ENCODE measurements around the gene ADCY10.

The ADCY10 gene

DNA sequence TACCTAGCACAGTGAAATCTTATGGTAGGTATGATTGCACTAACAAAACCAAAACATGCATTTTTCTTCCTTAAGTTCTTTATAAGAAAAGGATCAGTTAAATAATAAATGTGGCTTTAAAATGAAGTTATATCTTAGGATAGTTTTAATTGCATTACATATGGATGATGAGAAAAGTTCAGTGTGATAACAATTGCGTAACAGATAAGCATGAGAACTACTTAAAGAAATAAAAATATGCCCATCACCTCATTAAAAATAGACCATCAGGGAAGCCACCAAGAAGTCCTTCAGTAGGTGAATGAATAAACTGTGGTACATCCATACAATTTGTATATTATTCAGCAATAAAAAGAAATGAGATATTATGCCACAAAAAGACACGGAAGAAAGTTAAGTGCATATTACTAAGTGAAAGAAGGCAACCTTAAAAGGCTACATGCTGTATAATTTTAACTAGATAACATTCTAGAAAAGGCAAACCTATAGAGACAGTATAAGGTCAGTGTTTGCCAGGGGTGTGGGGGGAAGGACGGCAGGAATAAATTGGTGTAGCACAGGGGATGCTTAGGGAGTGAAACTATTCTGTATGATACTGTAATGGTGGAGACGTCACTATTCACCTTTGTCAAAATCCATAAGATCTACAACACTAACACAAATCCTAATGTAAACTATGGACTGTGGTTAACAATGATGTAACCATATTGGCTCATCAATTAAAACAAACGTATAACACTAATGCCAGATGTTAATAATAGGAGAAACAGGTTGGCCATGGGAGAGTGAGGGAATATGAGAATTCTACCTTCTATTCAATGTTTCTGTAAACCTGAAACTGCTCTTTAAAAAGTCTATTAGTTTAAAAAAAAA is 149.2 kb downstream of the ADCY10 start:
- DNase-seq (ENCODE audit: insufficient read length, low spot score) (no peak), FAIRE-seq (no peak)
- no peak for TF ChIP-seq POLR2A (IDR thresholded peaks at IDR 0.05; ENCODE audit: low read depth, low read length)

GRCh38 chr1:167763525-167764220 is 150.3 kb downstream of the ADCY10 start:
- FAIRE-seq, result no peak
- DNase-seq (ENCODE audit: insufficient read length, low spot score), result no peak
- TF ChIP-seq POLR2A (IDR thresholded peaks at IDR 0.05; ENCODE audit: low read depth, low read length), result no peak

GRCh38 chr1:167762061-167762746 is 151.7 kb downstream of the ADCY10 start:
- no peak for TF ChIP-seq POLR2A (IDR thresholded peaks at IDR 0.05; ENCODE audit: low read depth, low read length)
- FAIRE-seq (no peak), DNase-seq (ENCODE audit: insufficient read length, low spot score) (no peak)

GRCh38 chr1:167761400-167761799 is 152.5 kb downstream of the ADCY10 start:
- TF ChIP-seq POLR2A (IDR thresholded peaks at IDR 0.05; ENCODE audit: low read depth, low read length), result no peak
- DNase-seq (ENCODE audit: insufficient read length, low spot score), result no peak
- FAIRE-seq, result no peak
